ENCODE results near the gene BIRC7. TPM values are rescaled to one million over a fixed set of nuclear protein-coding genes. Genes with fewer than 3 reads are reported as not detected.

BIRC7 gene
- total and polyA plus RNA-seq, 2 of the 4 experiments (the other 2 are of a cell fraction) = not detected

DNA sequence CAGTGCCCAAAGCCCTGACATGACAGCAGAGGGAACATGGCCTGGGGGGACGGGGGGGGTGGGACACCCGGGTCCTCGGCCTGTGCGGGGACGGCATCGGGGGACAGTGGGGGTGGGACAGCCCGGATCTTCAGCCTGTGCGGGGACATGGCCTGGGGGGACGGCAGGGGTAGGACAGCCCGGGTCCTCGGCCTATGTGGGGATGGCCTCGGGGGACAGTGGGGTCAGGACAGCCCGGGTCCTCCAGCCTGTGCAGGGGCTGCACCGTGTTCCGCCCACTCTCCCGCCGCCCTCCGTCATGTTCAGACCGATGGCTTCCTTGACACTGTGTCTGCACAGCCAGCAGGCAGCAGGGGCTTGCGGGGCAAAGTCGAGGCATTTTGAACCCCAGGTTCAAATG lies 7.0 kb downstream of the BIRC7 start:
- no peaks in the 10 kb centered on the region for H3K4me1 ChIP-seq (ENCODE audit: control insufficient read depth, insufficient read depth, low read length)
- H3K36me3 ChIP-seq (ENCODE audit: control insufficient read depth, insufficient read depth, low read length) = no peaks in the 10 kb centered on the region
- H3K56ac ChIP-seq (ENCODE audit: extremely low read depth, insufficient read depth, low read length) = no peak overlapping the region
- ChIA-PET POLR2A (ENCODE audit: unreplicated experiment) (no interaction called here), CTCF (no interaction called here)
- no peak overlapping the region for H4K8ac ChIP-seq (ENCODE audit: low read depth in 2 of 2, low read length in 2 of 2)
- H3K9ac ChIP-seq (ENCODE audit: low read depth, low read length) = no peak overlapping the region
- H2AK5ac ChIP-seq (ENCODE audit: low read depth, low read length) = no peak overlapping the region
- intact Hi-C loops (cut with micrococcal nuclease) (no loop called here), in situ Hi-C loops (cut with MboI; ENCODE audit: low sequenced_read_pairs) (no loop called here), dilution Hi-C loops (cut with HindIII; ENCODE audit: low sequenced_read_pairs, unreplicated experiment) (no loop called here)
- H3K79me1 ChIP-seq (ENCODE audit: low read depth in 1 of 2, low read length in 2 of 2) = no peaks in the 10 kb centered on the region
- H3K4me2 ChIP-seq (ENCODE audit: low read depth, low read length) = no peak overlapping the region
- no peak overlapping the region for H2AK9ac ChIP-seq (replicated peaks; ENCODE audit: low read depth, low read length, poor library complexity)
- no peak overlapping the region for H3K14ac ChIP-seq (replicated peaks; ENCODE audit: low read depth, low read length)
- H3K27me3 ChIP-seq (ENCODE audit: control insufficient read depth, insufficient read depth, low read length) = peaks cover 39% of the 10 kb centered on the region; the same call in 1 of the 2 replicates
- no peak overlapping the region for H4K5ac ChIP-seq (ENCODE audit: low read depth, low read length)
- H3K4me3 ChIP-seq (ENCODE audit: insufficient read depth, low read depth, low read length) = no peak overlapping the region
- H4K20me1 ChIP-seq (ENCODE audit: insufficient read depth, low read length) = no peaks in the 10 kb centered on the region; the same call in 1 of the 2 replicates
- H2AFZ ChIP-seq (replicated peaks; ENCODE audit: low read length, poor library complexity) = no peak overlapping the region
- H2BK120ac ChIP-seq (ENCODE audit: low read depth, low read length) = no peak overlapping the region
- no peak overlapping the region for H2BK5ac ChIP-seq (ENCODE audit: low read depth, low read length, poor library complexity, severe bottlenecking)
- no peaks in the 10 kb centered on the region for H3K9me3 ChIP-seq (ENCODE audit: control insufficient read depth, insufficient read depth, low read length)
- H4K91ac ChIP-seq (ENCODE audit: insufficient read depth, low read depth, low read length) = no peak overlapping the region
- no peak overlapping the region for H3K18ac ChIP-seq (ENCODE audit: low read depth, low read length)
- 85% methylated on average over 5 of the region's 21 CpGs; no CpG with 5 or more reads in 1 of the 2 experiments for WGBS, 2 experiments (ENCODE audit: extremely low coverage in 2 of 2, insufficient read length in 1 of 2)
- ATAC-seq (ENCODE audit: low read depth) (no peak), DNase-seq (no peak)
- no peak overlapping the region for H3K23ac ChIP-seq (ENCODE audit: low read depth, low read length)
- H2BK20ac ChIP-seq (ENCODE audit: low read depth, low read length) = no peak overlapping the region
- no peak overlapping the region for H3K4ac ChIP-seq (ENCODE audit: low read depth, low read length)
- BruUV-seq (replicated peaks) = no TSS peak
- H3K9me1 ChIP-seq (ENCODE audit: insufficient read depth, low read length) = no peaks in the 10 kb centered on the region
- no peak overlapping the region for H2BK15ac ChIP-seq (ENCODE audit: low read depth, low read length)
- no peak for TF ChIP-seq MXI1 (IDR thresholded peaks at IDR 0.05; ENCODE audit: borderline replicate concordance, low read depth, low read length)
- TF ChIP-seq RAD21 (IDR thresholded peaks at IDR 0.05; ENCODE audit: low read length) = no peak
- TF ChIP-seq RCOR1 (IDR thresholded peaks at IDR 0.05; ENCODE audit: insufficient replicate concordance, low read length) = no peak
- no peak for TF ChIP-seq MAZ (IDR thresholded peaks at IDR 0.05; ENCODE audit: borderline replicate concordance, low read depth, low read length)
- no peak for TF ChIP-seq BHLHE40 (IDR thresholded peaks at IDR 0.05; ENCODE audit: low read depth, low read length)
- no peak overlapping the region for H3K27ac ChIP-seq (ENCODE audit: insufficient read depth, low read length)

All from IMR-90 (cell line).